Stimulated activated naive B cell treated with anti-CD40 and anti-IgM and Interleukin-4, amounts not matched to agents 10 μg/mL and 1 μg/mL and 100 μg/mL, for 72 hours (primary cell): ENCODE measurements around the gene APOBEC3G.

Experiments used
- ATAC-seq, 2 donors: fragments of 150-1000 bp; cut with Tn5 transposase; replicated peaks; 2 replicates each; pipeline ENCODE4 v1.10.0; 2021; ENCODE audit warnings: moderate library complexity in 1 of 2
- DNase-seq: peaks from one replicate; pipeline ENCODE4 v3.0.0; 2021
- H3K27ac Mint-ChIP-seq: one replicate; pipeline ENCODE4 v1.8.0; 2022; ENCODE audit warnings: mild to moderate bottlenecking, mixed read lengths
- H3K27me3 Mint-ChIP-seq, 2 donors: one replicate each; pipeline ENCODE4 v1.8.0; 2022; ENCODE audit warnings: mixed read lengths in 2 of 2
- H3K36me3 Mint-ChIP-seq, 2 donors: one replicate each; pipeline ENCODE4 v1.8.0; 2022; ENCODE audit warnings: mixed read lengths in 2 of 2, mild to moderate bottlenecking in 1 of 2
- H3K4me1 Mint-ChIP-seq, 2 donors: one replicate each; pipeline ENCODE4 v1.8.0; 2022; ENCODE audit warnings: mixed read lengths in 2 of 2, mild to moderate bottlenecking in 1 of 2
- H3K4me3 Mint-ChIP-seq, 2 donors: one replicate each; pipeline ENCODE4 v1.8.0; 2022; ENCODE audit warnings: mild to moderate bottlenecking in 2 of 2, mixed read lengths in 2 of 2, moderate library complexity in 1 of 2
- H3K9me3 Mint-ChIP-seq, 2 donors: one replicate each; pipeline ENCODE4 v1.8.0; 2022; ENCODE audit warnings: mixed read lengths in 2 of 2, mild to moderate bottlenecking in 1 of 2

Gene APOBEC3G

GRCh38 chr22:39110631-39111561, 33.8 kb downstream of the APOBEC3G start:
- Mint-ChIP-seq H3K9me3 (no peaks in the 10 kb centered on the region), H3K4me1 (peaks cover 29 to 57% of the 10 kb centered on the region in 2 donors), H3K27me3 (no peaks in the 10 kb centered on the region), H3K36me3 (no peaks in the 10 kb centered on the region), H3K4me3 (no peak overlapping the region), H3K27ac (no peak overlapping the region)
- DNase-seq (no peak), ATAC-seq (peak; percentile 41 to 66)

GRCh38 chr22:39114112-39114511, 37.0 kb downstream of the APOBEC3G start:
- Mint-ChIP-seq H3K9me3 (no peaks in the 10 kb centered on the region), H3K4me1 (peaks cover 43 to 82% of the 10 kb centered on the region in 2 donors), H3K27ac (no peak overlapping the region), H3K27me3 (no peaks in the 10 kb centered on the region), H3K36me3 (no peaks in the 10 kb centered on the region), H3K4me3 (peak overlapping the region in 1 of 2 donors; percentile 36)
- ATAC-seq: no peak
- no peak for DNase-seq

GRCh38 chr22:39115570-39115969, 38.5 kb downstream of the APOBEC3G start:
- no peaks in the 10 kb centered on the region for H3K36me3 Mint-ChIP-seq
- H3K4me3 Mint-ChIP-seq: peak overlapping the region in 1 of 2 donors; percentile 66
- DNase-seq: no peak
- no peaks in the 10 kb centered on the region for H3K9me3 Mint-ChIP-seq
- peaks cover 39 to 69% of the 10 kb centered on the region in 2 donors for H3K4me1 Mint-ChIP-seq
- ATAC-seq: no peak
- H3K27ac Mint-ChIP-seq: peak overlapping the region; percentile 82
- H3K27me3 Mint-ChIP-seq: no peaks in the 10 kb centered on the region

GRCh38 chr22:39115977-39116621, 39.0 kb downstream of the APOBEC3G start:
- DNase-seq: no peak

DNA sequence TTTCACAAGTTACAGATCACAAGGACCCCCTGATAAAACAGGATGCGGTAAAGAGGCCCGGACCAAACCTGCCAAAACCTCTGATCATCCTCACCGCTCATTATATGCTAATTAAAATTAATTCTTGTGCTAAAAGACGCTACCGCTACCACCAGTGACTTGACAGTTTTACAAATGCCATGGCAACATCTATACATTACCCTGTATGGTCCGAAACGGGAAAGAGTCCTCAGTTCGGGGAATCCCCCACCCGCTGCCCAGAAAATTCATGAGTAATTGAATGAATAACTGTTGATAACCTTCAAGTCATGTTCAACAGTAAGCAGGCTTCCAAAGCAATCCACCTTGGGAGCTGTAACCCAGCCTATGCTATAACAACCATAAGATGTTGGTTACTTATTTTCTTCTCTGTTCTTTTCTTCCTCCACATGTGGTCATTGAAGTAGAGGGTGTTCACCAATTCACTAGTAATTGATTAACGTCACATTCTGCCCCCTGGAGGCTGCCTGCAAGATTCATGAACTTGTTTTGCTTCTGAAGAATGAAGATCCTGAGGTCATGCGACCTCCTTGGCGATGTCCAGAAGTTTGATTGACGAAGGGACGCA, 40.6 kb downstream of the APOBEC3G start:
- peak; percentile 76 to 80 for ATAC-seq
- Mint-ChIP-seq H3K9me3 (no peaks in the 10 kb centered on the region), H3K4me1 (peaks cover 31 to 68% of the 10 kb centered on the region in 2 donors), H3K4me3 (peak overlapping the region; percentile 11 to 65), H3K27ac (peak overlapping the region; percentile 89), H3K27me3 (no peaks in the 10 kb centered on the region), H3K36me3 (no peaks in the 10 kb centered on the region)
- DNase-seq: peak; percentile 76

More at GRCh38 chr22:39115977-39116621, 39.0 kb downstream of the APOBEC3G start:
- Mint-ChIP-seq H3K27ac (peak overlapping the region; percentile 59), H3K9me3 (no peaks in the 10 kb centered on the region), H3K4me1 (peaks cover 35 to 66% of the 10 kb centered on the region in 2 donors), H3K27me3 (no peaks in the 10 kb centered on the region), H3K36me3 (no peaks in the 10 kb centered on the region), H3K4me3 (peak overlapping the region in 1 of 2 donors; percentile 1)
- ATAC-seq: peak in 1 of 2 donors; percentile 22

DNA sequence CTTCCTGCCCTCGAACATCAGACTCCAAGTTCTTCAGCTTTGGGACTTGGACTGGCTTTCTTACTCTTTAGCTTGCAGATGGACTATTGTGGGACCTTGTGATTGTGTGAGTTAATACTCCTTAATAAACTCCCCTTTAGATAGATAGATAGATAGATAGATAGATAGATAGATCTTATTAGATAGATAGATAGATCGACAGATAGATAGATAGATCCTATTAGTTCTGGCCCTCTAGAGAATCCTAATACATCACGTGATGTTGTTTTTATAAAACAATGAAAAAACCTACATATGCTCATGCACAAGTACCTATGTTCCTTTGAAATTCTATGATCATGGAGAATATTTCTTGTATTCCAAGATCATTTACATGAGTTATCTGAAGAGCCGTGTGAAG, 43.9 kb downstream of the APOBEC3G start:
- Mint-ChIP-seq H3K4me3 (no peak overlapping the region), H3K36me3 (no peaks in the 10 kb centered on the region), H3K4me1 (peaks cover 17 to 48% of the 10 kb centered on the region in 2 donors), H3K27ac (no peak overlapping the region), H3K27me3 (no peaks in the 10 kb centered on the region), H3K9me3 (no peaks in the 10 kb centered on the region)
- DNase-seq: no peak
- no peak for ATAC-seq

DNA sequence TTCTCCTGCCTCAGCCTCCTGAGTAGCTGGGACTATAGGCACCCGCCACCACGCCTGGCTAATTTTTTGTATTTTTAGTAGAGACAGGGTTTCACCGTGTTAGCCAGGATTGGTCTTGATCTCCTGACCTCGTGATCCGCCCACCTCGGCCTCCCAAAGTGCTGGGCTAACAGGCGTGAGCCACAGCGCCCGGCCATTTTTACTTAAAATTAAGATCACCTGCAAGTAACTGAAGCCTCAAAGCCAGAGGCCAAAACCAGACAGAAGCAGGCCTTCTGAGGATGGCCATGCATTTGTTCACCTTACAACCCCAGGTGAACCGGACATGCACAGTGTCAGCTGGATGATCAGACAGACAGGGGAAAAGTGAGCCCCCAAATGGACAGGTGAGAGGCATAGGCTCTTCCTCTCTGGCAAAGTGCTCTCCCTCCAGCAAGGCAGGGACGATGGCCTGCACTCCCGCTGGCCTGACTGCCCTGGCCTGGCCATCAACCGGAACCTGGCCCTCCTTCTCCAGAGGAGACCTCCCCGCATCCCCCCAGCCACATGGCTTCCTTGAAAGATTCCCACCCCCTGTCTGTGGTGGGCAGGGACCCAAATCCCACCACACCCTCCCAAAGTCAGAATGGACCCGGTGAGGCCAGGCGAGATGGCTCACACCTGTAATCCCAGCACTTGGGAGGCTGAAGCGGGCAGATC, 45.8 kb downstream of the APOBEC3G start:
- Mint-ChIP-seq H3K27ac (peak overlapping the region; percentile 20), H3K9me3 (no peaks in the 10 kb centered on the region), H3K4me3 (no peak overlapping the region), H3K4me1 (peaks cover 8 to 29% of the 10 kb centered on the region in 2 donors), H3K27me3 (no peaks in the 10 kb centered on the region), H3K36me3 (no peaks in the 10 kb centered on the region)
- ATAC-seq (no peak), DNase-seq (no peak)

- Mint-ChIP-seq H3K4me1 (peaks cover 4 to 26% of the 10 kb centered on the region in 2 donors), H3K36me3 (peaks cover 0 to 5% of the 10 kb centered on the region in 2 donors), H3K4me3 (peak overlapping the region in 1 of 2 donors; percentile 41), H3K27ac (no peak overlapping the region), H3K9me3 (no peaks in the 10 kb centered on the region), H3K27me3 (no peaks in the 10 kb centered on the region)
- DNase-seq (no peak), ATAC-seq (no peak)
Measured at GRCh38 chr22:39123751-39124581, 46.9 kb downstream of the APOBEC3G start.

- peaks cover 5 to 25% of the 10 kb centered on the region in 2 donors for H3K4me1 Mint-ChIP-seq
- H3K9me3 Mint-ChIP-seq: no peaks in the 10 kb centered on the region
- ATAC-seq: no peak
Measured at GRCh38 chr22:39125622-39126021, 48.5 kb downstream of the APOBEC3G start.

DNA sequence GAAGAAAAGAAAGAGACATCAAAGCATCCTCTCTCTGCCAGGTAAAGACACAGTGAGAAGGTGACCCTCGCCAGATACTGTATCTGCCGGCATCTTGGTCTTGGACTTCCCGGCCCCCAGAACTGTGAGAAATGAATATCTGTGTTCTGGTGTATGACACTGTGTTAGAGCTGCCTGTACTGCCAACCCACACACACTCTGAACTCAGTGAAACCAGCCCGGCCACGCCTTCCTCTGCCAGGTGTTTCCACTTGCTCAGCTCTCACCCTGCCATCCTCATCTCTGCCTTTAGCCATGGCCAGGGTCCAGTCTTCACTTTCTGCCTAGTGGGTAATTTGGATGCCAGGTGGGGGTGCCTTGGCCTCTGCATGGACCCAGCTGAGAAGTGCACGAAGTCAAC, 51.4 kb downstream of the APOBEC3G start:
- H3K4me1 Mint-ChIP-seq: peaks cover 5 to 13% of the 10 kb centered on the region in 2 donors
- ATAC-seq: peak in 1 of 2 donors; percentile 51
- peak overlapping the region; percentile 76 for H3K27ac Mint-ChIP-seq
- DNase-seq: no peak
- H3K9me3 Mint-ChIP-seq: no peaks in the 10 kb centered on the region
- H3K4me3 Mint-ChIP-seq: no peak overlapping the region
- peaks cover 4 to 11% of the 10 kb centered on the region in 2 donors for H3K36me3 Mint-ChIP-seq
- no peaks in the 10 kb centered on the region for H3K27me3 Mint-ChIP-seq

More at GRCh38 chr22:39125622-39126021, 48.5 kb downstream of the APOBEC3G start:
- H3K27me3 Mint-ChIP-seq: no peaks in the 10 kb centered on the region
- DNase-seq: no peak
- peaks cover 0 to 7% of the 10 kb centered on the region in 2 donors for H3K36me3 Mint-ChIP-seq
- no peak overlapping the region for H3K4me3 Mint-ChIP-seq
- H3K27ac Mint-ChIP-seq: no peak overlapping the region

DNA sequence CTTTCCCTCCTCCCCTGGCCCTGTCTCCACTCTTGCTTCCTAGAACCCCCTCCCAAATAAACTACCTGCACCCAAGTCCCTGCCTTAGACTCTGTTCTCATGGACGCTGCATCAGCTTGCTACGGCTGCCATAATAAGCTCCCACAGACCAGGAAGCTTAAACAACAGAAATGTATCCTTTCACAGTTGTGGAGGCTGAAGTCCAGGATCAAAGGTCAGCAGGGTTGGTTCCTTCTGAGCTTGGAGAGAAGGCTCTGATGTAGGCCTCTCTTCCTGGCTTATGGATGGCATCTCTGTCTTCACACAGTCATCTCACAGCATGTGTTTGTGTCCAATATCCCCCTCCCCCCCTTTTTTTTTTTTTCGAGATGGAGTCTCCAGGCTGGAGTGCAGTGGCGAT, 52.0 kb downstream of the APOBEC3G start:
- peaks cover 4 to 11% of the 10 kb centered on the region in 2 donors for H3K36me3 Mint-ChIP-seq
- ATAC-seq: no peak
- H3K9me3 Mint-ChIP-seq: no peaks in the 10 kb centered on the region
- DNase-seq: no peak
- H3K4me1 Mint-ChIP-seq: peaks cover 3 to 9% of the 10 kb centered on the region in 2 donors
- H3K27me3 Mint-ChIP-seq: no peaks in the 10 kb centered on the region
- no peak overlapping the region for H3K4me3 Mint-ChIP-seq
- peak overlapping the region; percentile 80 for H3K27ac Mint-ChIP-seq

- H3K4me3 Mint-ChIP-seq: no peak overlapping the region
- H3K27ac Mint-ChIP-seq: peak overlapping the region; percentile 44
- no peak for ATAC-seq
- H3K9me3 Mint-ChIP-seq: no peaks in the 10 kb centered on the region
- H3K27me3 Mint-ChIP-seq: no peaks in the 10 kb centered on the region
- H3K4me1 Mint-ChIP-seq: peaks cover 3 to 8% of the 10 kb centered on the region in 2 donors
- no peak for DNase-seq
- H3K36me3 Mint-ChIP-seq: peaks cover 4 to 11% of the 10 kb centered on the region in 2 donors
Measured at GRCh38 chr22:39129746-39130145, 52.7 kb downstream of the APOBEC3G start.

DNA sequence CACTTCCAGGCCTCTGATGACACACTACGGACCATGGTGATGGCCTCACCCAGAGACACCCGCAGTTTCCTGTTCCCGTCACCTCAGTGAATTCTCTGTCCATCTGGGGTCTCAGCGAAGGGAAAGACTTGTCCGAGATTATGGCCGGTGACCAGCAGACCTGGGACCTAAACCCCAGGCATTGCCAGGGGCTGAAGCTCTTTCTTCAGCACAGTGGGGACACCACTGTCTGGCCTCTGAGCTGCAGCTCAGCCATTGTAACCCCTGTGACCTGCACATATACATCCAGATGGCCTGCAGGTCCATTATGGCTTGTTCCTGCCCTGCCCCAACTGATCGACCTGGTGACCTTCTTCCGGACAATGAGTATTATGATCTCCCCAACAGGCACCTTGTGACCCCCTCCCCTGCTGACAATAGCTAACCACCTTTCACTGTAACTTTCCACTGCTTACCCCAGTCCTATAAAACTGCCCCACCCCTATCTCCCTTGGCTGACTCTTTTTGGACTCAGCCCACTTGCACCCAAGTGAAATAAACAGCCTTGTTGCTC, 53.2 kb downstream of the APOBEC3G start:
- H3K36me3 Mint-ChIP-seq: peaks cover 4 to 11% of the 10 kb centered on the region in 2 donors
- no peak for ATAC-seq
- DNase-seq: no peak
- no peaks in the 10 kb centered on the region for H3K27me3 Mint-ChIP-seq
- no peak overlapping the region for H3K27ac Mint-ChIP-seq
- no peaks in the 10 kb centered on the region for H3K9me3 Mint-ChIP-seq
- no peak overlapping the region for H3K4me3 Mint-ChIP-seq
- H3K4me1 Mint-ChIP-seq: peaks cover 6 to 8% of the 10 kb centered on the region in 2 donors
